AG04450 (cell line): ENCODE results near the gene WNT5B. TPM values are rescaled to one million over a fixed set of nuclear protein-coding genes. Genes with fewer than 3 reads are reported as not detected.
A peak's percentile ranks its signal among the peaks of the same experiment; 100 is the strongest.
"Not testable (repeated sequence)": the region's sequence is repeated elsewhere in the genome, so short reads cannot be mapped to it uniquely, and the experiment has no call there.

Source experiments
- CTCF ChIA-PET: fragments of 300-600, 350-600 bp; formaldehyde crosslinking; extraction: SDS; loops from one replicate; lab custom pipeline; 2022; ENCODE audit warnings: antibody characterized with exemption, inconsistent platforms; lab: Charles Lee
- POLR2A ChIA-PET: fragments of 350-600 bp; formaldehyde crosslinking; extraction: SDS; loops from one replicate; lab custom pipeline; 2021; ENCODE audit warnings: antibody characterized with exemption, inconsistent platforms; lab: Yijun Ruan, JAX
- DNase-seq: peaks from one replicate; pipeline ENCODE4 v3.0.0-alpha.2; 2011; ENCODE audit warnings: low read depth, low spot score
- H3K27ac ChIP-seq: one replicate; pipeline ENCODE4 v1.5.1; 2012; ENCODE audit warnings: low read depth, low read length, control low read depth
- H3K27me3 ChIP-seq: one replicate; pipeline ENCODE4 v1.6.0; 2012; ENCODE audit warnings: low read length; ENCODE audit not compliant: control insufficient read depth, insufficient read depth
- H3K4me3 ChIP-seq: 2 replicates; pipeline ENCODE4 v1.5.1; 2011; ENCODE audit warnings: mild to moderate bottlenecking, low read depth, low read length, control low read depth
- H3K9me3 ChIP-seq: 2 replicates; pipeline ENCODE4 v1.5.1; 2012; ENCODE audit warnings: low read length; ENCODE audit not compliant: control insufficient read depth, insufficient read depth
- polyA plus RNA-seq: library from polyadenylated mRNA; depleted of rRNA; stranded (reverse); fragments of >200 nt; gene quantifications from 2 replicates; pipeline ENCODE4 v1.2.3, GENCODE V29; 2011
- TF ChIP-seq, protein P1 (sequence below): IDR thresholded peaks from 2 replicates; pipeline ENCODE4 v1.5.1; 2011; ENCODE audit warnings: low read depth, low read length, control low read depth, inconsistent platforms

Gene WNT5B
- polyA plus RNA-seq, 1 experiment: 22.2 TPM

DNA sequence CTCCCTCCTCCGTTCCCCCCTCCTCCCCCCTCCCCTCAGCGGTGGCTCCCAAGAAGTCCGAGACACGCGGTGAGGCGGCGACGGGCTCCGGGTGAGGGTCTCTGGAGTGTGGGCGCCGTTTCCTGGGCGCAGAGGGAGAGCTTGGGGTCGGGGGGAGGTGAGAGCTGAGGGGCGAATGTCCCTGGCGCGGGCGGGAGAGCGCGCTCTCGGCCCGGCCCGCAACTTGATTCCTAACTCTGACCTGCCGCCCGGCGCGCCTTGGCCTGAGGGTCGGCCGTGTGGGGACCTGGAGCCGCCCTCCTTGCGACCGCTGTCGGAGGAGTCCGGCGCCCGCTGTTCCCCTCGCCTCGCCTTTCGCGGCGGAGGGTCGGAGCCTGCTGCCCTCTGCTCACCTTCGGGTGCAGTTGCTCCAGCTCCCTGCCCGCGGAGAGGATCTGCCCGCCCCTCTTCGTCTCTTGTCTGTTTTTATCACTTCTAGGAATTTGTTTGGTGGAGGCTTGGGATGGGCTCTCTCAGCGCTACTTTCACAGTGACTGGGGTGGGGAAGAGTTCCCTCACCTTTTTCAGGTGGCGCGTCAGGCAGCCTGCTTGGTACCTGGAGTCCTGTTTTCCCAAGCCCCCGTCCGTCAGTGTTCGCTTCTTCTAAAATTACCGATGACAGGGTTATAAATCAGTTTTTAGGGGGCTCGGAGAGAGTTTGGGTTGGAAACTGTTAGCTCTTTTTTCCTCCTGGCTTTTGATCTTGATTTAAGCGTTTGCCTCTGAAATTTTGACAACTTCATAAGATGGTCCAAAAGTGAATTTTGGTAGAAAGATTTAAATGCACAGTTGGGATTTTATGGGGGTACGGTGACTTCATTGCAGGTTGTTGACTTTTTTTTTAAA, 62.3 kb downstream of the WNT5B start:
- TF ChIP-seq, protein P1, sequence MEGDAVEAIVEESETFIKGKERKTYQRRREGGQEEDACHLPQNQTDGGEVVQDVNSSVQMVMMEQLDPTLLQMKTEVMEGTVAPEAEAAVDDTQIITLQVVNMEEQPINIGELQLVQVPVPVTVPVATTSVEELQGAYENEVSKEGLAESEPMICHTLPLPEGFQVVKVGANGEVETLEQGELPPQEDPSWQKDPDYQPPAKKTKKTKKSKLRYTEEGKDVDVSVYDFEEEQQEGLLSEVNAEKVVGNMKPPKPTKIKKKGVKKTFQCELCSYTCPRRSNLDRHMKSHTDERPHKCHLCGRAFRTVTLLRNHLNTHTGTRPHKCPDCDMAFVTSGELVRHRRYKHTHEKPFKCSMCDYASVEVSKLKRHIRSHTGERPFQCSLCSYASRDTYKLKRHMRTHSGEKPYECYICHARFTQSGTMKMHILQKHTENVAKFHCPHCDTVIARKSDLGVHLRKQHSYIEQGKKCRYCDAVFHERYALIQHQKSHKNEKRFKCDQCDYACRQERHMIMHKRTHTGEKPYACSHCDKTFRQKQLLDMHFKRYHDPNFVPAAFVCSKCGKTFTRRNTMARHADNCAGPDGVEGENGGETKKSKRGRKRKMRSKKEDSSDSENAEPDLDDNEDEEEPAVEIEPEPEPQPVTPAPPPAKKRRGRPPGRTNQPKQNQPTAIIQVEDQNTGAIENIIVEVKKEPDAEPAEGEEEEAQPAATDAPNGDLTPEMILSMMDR: no peak
- POLR2A ChIA-PET: interaction anchor here (0.5 to 1.5 kb wide), 5 partner anchors 30 to 99 kb away, joined by 3 to 11 read pairs (median 5); no protein-coding TSS in a partner anchor
- Histone ChIP-seq H3K4me3 (peak overlapping the region; percentile 86), H3K27me3 (peaks cover 3% of the 10 kb centered on the region), H3K27ac (peak overlapping the region; percentile 47), H3K9me3 (no peaks in the 10 kb centered on the region; the same call in 1 of the 2 replicates)
- CTCF ChIA-PET: interaction anchor here (0.6 to 1.7 kb wide), 5 partner anchors 38 to 280 kb away, joined by 3 to 8 read pairs (median 3); no protein-coding TSS in a partner anchor
- no peak for DNase-seq

DNA sequence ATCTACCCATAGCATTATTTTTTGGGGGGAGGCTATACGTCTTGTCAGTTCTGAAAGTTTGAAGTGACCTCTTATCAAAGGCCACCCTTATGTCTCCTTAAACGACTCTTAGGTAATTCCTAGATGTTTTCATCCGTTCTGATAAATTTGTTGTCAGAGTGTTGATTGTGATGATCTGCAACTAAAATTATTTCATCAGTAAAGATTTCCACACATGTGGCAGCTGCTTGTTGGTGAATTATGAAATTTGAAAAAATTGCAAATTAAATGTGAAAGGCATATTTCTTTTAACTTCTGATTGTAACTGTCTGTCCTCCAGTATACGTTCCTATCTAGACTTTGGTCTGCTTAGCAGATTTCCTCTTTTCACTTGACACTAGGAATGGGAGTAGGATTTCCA, 63.2 kb downstream of the WNT5B start:
- ChIA-PET CTCF (interaction anchor here (1.7 kb wide), 1 partner anchor 99 kb away, joined by 8 read pairs; no protein-coding TSS in a partner anchor), POLR2A (interaction anchor here (0.6 to 1.5 kb wide), 3 partner anchors 26 to 78 kb away, joined by 3 read pairs; no protein-coding TSS in a partner anchor)
- Histone ChIP-seq H3K27me3 (no peaks in the 10 kb centered on the region), H3K4me3 (peak overlapping the region; percentile 86), H3K9me3 (no peaks in the 10 kb centered on the region; the same call in 1 of the 2 replicates), H3K27ac (no peak overlapping the region)
- no peak for DNase-seq
- TF ChIP-seq, protein P1: no peak

DNA sequence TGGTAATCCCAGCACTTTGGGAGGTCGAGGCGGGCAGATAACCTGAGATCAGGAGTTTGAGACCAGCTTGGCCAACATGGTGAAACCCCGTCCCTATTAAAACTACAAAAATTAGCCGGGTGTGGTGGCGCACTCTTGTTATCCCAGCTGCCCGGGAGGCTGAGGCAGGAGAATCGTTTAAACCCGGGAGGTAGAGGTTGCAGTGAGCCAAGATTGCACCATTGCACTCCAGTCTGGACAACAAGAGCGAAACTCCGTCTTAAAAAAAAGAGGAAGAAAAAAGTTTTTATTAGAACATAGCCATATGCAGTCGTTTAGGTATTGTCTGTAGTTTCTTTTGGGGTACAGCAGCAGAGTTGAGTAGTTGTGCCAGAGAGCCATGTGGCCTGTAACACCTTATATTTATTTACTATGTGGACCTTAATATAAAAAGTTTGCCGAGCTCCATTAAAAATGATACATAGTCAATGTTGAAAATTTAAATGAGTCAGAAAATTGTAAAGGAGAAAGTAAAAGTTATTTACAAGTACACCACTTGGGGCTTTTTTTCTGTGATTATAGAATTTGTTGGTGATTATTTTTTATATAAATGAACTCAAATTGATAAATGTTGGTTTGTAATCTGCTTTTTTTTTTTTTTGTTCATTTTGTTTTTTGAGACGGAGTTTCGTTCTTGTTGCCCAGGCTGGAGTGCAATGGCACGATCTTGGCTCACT, 64.0 kb downstream of the WNT5B start:
- no peaks in the 10 kb centered on the region for H3K27me3 ChIP-seq
- H3K9me3 ChIP-seq: no peaks in the 10 kb centered on the region; the same call in 1 of the 2 replicates
- ChIA-PET CTCF (interaction anchor here (0.7 to 1.7 kb wide), 2 partner anchors 98 to 304 kb away, joined by 3 to 8 read pairs; no protein-coding TSS in a partner anchor), POLR2A (no interaction called here)
- no peak for DNase-seq
- no peak overlapping the region for H3K4me3 ChIP-seq
- no peak overlapping the region for H3K27ac ChIP-seq
- TF ChIP-seq, protein P1: no peak

DNA sequence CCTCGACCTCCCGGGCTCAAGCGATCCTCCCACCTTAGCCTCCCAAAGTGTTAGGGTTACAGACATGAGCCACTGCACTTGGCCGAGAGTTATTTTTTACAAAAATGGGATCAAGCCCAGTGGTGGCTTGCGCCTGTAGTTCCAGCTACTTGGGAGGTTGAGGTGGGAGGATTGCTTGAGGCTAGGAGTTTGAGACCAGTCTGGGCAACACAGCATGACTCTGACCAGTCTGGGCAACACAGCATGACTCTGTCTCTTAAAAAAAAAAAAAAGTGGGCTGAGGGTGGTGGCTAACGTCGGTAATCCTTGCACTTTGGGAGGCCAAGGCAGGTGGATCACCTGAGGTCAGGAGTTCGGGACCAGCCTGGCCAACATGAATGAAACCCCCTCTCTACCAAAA, 66.1 kb downstream of the WNT5B start:
- H3K4me3 ChIP-seq, POLR2A ChIA-PET, H3K27ac ChIP-seq, DNase-seq, H3K27me3 ChIP-seq, H3K9me3 ChIP-seq, CTCF ChIA-PET: not testable (repeated sequence)

DNA sequence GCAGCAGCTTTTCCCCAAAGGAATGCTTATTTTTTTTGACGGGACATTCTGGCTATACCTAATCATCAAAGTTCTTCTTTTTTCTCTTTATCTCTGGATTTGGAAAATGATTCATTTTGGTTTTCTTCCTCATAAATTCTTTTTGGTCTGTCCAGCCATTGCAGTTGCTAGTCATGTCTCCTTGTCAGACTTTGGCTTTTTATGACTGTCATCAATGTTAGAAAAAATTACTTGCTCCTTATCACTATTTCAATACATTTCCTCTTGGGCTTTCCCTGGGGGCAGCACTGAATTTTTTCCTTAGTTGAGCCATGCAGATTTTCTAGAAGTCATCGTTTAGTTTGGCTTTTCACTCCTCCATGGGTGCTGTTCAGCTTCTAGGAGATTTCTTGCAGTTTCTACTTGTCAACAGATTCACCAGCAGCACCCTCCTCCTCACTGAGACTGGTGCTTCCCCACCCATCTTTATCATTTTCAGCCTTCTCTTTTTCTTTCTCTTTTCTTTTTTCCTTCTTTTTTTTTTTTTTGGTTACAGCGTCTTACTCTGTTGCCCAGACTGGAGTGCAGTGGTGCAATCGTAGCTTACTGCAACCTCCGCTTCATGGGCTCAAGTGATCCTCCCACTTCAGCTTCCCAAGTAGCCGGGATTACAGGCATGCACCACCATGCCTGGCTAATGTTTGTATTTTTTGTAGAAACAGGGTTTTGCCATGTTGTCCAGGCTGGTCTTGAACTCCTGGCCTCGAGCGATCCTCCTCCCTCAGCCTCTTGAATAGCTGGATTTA, 67.0 kb downstream of the WNT5B start:
- no peak for DNase-seq
- Histone ChIP-seq H3K9me3 (no peaks in the 10 kb centered on the region; the same call in 1 of the 2 replicates), H3K27me3 (no peaks in the 10 kb centered on the region), H3K27ac (no peak overlapping the region), H3K4me3 (no peak overlapping the region)
- ChIA-PET CTCF (interaction anchor here (2.9 kb wide), 1 partner anchor 43 kb away, joined by 9 read pairs; no protein-coding TSS in a partner anchor), POLR2A (interaction anchor here (0.7 kb wide), 1 partner anchor 39 kb away, joined by 5 read pairs; no protein-coding TSS in a partner anchor)
- TF ChIP-seq, protein P1: no peak
